UCSD-AML1 (cell line): ENCODE measurements around the gene PGLYRP4.
"Not testable (repeated sequence)": the region's sequence is repeated elsewhere in the genome, so short reads cannot be mapped to it uniquely, and the experiment has no call there.

Experiments used
- DNase-seq: peaks from one replicate; lab custom pipeline; 2025; ENCODE audit not compliant: unreplicated experiment; lab: John Stamatoyannopoulos, UW

PGLYRP4 gene

GRCh38 chr1:153357076-153357852, 8.6 kb upstream of the PGLYRP4 start:
- peak; percentile 64 for DNase-seq

DNA sequence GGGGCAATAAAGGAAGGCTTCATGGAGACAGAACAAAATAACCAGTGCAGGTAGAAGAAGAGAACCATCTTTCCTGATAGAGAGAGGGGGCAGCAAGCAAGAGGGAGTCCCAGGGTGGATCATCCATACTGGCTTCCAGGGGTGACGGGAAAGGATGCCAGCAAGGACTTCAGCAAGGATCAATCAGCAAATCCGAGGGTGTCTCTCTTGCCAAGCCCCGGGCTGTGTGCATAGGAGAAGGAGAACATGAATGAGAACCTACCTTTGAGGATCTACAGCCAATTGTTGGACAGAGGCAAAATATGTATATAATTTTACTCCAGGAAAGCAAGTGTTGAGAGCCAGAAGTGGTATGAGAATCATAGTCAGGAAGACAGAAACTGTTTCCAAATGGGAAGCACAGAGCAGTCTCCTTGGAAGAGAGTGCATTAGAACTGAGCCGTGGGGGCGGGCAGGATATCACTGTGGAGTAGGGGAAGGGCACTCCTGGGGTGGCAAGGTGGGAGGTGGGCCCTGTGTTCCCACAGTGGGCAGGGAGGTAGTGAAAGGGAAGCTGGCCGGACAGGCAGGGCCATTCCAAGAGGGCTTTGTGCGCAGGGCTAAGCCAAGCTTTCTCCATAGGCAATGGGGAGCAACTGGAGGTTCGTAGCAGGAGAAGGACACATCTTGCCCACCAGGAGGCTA, 7.9 kb upstream of the PGLYRP4 start:
- no peak for DNase-seq

- peak; percentile 77 for DNase-seq
These were observed 6.9 kb upstream of the PGLYRP4 start for GRCh38 chr1:153355445-153356071.

DNA sequence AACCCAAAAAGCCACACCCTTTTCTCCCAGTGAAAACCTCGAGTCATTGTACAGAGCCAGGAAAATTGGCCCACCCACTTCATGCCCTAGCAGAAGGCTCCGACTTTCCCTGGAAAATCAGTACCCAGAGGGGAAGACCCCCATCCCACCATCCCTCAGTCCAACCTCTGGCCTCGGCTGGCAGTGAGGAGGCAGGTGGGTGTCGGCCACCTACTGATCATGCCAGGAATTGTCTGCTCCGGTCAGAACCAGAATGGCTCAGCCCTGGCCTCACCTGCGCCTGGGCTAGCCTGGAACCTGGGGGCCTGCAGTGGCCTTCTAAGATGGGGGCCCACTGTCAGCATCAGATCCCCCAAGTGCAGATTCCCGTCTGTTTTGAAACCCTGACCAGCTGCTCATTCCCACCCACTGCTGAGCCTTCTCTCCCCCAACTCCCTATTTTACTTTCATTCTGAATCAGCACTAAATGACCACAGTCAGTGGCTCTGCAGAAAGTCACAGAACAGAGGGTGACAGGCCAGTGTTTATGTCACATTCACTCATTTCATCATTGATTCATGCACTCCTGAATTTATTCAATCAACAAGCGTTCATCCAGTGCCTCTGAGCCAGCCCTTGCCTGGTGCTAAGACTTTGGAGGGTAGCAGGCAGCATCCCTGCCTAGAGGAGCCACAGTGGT, 6.0 kb upstream of the PGLYRP4 start:
- DNase-seq: no peak

GRCh38 chr1:153353226-153353947, 4.7 kb upstream of the PGLYRP4 start:
- no peak for DNase-seq

DNA sequence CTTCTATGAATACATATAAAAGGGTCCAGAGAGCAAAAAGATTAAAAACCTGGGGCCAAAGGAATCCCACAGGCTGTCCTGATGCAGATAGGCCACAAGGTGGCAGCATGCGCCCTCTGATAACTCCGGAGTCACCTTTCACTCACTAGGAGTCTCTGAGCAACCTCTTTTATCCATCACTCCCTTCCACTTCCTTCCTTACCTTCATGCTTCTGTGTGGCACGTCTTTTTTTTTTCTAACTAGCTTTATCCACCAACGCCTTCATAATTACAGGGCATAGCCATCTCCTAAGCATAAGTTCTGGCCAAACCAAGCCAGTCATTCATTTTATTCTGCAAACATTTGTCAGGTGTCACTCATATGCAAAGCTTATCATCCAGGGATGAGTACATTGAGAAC, 3.9 kb upstream of the PGLYRP4 start:
- peak; percentile 51 for DNase-seq

DNA sequence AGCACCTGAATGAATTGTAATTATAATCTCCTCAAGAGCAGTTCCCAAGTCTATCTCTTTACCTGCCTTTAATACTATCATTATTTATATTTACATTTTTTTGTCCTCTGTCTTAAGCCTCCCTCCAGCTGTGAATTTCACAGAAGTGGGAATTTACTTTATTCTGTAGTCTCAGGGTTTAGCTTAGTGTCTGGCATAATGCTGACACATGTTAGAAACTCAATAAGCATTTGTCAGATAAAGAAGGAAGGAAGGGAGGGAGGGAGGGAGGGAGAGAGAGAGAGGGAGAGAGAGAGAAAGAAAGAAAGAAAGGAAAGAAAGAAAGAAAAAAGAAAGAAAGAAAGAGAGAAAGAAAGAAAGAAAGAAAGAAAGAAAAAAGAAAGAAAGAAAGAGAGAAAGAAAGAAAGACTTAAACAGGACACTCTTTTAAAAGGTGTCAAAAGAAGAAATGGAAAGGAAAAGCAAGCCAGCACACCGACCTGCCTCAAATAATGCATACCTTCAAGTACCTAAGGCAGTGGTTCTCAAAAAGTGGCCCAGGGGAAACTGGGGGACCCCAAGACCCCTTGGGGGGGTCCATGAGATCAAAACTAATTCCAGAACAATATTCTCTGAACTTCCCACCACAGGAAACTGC, 1.8 kb upstream of the PGLYRP4 start:
- no peak for DNase-seq

DNA sequence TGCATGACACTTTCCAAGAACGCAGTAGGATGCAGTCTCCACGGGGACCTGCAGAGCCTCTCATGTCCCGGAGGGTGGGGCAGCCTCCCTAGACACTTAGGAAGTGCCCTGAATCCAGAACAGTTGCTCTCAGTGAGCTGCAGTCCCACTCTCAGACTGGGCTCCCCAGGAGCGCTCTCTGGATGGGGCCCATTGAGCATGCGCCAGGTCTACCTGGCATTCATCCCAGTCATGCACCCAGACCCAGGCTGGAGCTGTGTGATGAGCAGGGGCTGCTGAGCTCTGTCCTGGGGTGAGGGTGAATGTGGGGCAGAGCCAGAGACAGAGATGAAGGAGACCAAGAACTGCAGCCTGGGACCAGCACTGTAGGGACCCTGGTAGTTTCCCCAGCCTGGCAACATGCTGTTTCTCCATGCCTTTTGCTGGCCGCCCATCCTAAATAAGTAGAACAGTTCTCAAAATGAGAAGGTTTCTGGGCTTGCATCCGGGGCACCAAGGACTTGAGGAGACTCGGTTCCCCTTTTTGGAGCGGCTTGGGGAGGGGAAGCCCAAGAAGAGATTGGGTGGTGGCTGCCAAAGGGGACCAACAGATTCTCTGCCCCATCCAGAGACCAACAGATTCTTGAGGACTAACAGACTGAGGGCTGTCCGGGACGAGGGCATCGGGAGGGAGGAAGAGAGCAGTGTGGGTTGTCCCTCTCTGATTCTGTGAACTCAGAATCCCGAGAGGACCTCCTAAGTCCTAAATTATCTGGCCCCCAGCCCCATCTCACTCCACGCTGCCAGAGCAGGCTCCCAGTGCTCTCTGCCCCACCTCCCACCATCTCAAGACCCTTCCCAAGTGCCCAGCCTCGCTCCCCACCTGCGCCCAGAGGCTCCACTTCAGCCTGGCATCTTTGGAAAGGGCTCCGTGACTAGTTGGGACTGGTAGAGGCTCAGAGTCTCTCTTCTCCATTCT, 1.0 kb upstream of the PGLYRP4 start:
- DNase-seq: no peak

DNA sequence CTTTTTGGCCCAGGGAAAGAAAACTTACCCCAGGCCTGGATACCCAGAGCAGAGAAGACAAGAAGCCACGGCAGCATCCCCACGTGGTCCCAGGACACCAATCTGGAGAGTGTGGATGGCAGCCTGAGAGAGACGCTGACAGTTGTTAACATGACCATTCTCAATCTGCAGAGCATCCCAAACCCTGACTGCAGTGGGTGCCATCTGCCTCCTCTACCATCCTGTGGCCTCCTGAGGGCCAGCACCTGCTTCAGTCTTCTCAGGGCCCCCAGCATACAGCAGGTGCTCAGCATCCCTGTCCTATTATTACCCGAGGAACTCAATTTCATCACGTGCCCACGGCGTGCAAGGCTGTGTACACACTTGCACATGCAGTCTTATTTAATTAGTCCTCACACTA, 785 bp downstream of the PGLYRP4 start:
- DNase-seq: no peak

DNA sequence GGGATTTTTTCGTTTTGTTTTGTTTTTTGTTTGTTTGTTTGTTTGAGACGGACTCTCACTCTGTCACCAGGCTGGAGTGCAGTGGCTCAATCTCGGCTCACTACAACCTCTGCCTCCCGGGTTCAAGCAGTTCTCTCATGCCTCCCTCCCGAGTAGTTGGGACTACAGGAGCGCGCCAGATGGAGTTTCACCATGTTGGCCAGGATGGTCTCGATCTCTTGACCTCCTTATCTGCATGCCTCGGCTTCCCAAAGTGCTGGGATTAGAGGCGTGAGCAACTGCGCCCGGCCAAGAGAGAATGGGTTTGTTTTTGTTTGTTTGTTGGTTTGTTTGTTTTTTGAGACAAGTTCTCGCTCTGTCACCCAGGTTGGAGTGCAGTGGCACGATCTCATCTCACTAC, 1.6 kb downstream of the PGLYRP4 start:
- not testable (repeated sequence) for DNase-seq

DNA sequence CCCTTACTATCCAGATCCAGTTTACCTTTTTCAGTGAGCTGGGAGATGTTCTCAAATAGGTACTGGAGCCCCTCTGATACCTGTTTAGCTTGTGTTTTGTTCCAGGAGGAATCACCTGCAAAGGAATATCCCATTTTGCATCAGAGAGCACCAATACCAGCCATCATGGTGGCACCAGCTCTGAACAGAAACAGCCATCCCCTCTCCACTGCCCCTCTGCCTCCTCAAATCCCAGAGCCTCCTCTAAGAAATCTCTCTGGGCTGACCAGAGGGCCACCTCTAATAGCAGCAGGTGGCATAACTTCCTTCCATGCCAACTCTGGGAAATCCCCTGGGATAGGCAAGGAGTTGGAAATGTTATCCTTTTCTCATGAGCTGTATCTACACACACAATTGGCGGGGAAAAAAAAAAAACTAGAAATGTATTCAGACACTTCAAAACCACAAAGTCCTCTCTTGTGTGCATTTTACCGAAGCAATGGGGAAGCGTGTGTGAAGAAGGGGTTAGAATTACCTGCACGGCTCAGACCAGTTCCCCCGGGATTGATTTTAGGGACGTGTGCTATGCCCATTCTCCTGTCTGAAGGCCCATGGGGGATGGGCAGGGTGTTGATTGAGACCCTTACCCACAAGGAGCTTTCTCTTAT, 2.4 kb downstream of the PGLYRP4 start:
- DNase-seq: no peak

GRCh38 chr1:153345187-153346076, 3.2 kb downstream of the PGLYRP4 start:
- no peak for DNase-seq

- no peak for DNase-seq
These were observed 4.0 kb downstream of the PGLYRP4 start for GRCh38 chr1:153344718-153345025.

DNA sequence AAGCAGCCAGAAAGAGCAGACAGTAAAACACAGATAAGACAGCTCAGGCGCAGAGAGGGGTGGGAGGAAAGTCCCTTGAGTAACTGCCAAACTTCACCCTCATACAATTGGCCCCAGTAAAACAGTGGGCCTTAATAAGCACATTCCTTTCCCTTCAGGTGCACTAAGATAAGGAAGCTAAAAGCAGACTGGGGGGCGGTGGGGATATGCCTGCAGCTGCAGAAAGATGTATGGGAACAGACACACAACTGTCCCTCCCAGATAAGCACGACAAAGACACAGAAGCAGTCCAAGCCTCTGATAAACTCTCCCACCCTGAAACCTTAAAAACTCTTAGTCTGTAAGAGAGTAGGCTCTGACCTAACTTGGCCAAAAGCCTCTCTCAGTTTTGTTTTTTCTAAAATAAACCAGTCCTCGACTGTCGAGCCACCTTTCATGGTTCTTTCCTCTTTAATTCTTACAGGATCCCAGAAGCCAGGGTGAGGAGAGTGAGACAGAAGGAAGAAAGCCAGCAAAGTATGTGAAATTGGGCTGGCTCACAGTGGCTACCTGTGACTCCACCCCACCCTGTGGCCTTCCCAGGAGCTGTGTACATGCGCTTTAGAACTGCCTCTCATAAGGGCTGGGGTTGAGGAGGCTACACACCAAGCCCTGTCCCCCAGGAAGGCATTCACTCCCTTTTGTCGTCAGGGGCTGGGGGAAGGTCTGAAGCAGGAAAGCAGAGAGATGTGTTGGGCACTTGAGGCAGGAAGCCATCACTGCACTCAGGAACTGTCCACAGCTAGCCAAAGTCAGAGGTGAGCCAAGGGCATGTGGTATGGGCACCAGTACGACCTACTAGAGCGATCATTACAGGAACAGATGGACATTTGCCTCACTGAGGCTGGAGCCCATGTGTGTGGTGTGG, 4.6 kb downstream of the PGLYRP4 start:
- no peak for DNase-seq

DNA sequence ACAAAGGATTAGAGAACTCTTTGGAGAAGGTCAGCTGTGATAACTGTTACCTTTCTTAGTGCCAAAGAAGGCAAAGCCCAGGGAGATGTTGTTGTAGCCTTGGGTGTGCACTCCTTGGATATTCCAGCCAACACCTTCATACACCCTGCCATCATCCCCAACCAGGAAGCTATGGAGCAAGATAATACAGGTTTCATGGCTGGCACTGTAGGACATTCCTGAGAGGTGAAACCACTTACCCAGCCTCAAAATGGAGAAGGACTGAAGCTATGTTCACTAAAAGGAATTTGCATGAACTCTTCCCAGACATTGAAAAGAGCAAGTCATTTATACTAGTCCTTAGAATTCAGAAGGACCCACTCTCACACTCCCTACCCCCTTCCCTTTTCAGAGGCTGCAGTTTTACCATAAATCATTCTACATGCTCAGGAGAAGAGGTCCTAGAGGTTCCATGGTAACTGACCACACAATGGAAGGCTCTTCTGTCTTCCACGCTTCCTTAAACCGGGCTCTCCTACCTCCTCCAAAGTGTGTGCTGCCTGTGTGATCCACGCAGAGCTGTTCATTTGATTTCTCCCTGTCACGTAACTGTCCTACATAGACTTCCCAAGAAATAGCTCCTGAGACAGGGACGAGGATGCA, 5.5 kb downstream of the PGLYRP4 start:
- DNase-seq: no peak

GRCh38 chr1:153342178-153342577, 6.5 kb downstream of the PGLYRP4 start:
- no peak for DNase-seq
